ENCODE measurements around the gene STAT4. TPM values are rescaled to one million over a fixed set of nuclear protein-coding genes. Genes with fewer than 3 reads are reported as not detected.

The STAT4 gene
- total RNA-seq, 2 donors from 2014 or later: 3.2 to 8.8 TPM

- peaks cover 5% of the 10 kb centered on the region for H3K4me1 ChIP-seq (ENCODE audit: control insufficient read depth, insufficient read depth, low read length)
- no peak overlapping the region for H3K9ac ChIP-seq (ENCODE audit: extremely low read depth, low read length, poor library complexity, severe bottlenecking)
- Mint-ChIP-seq H3K27ac (no peak overlapping the region), H3K4me1 (peaks cover 26% of the 10 kb centered on the region), H3K9me3 (no peaks in the 10 kb centered on the region), H3K27me3 (ENCODE audit: insufficient read depth) (peaks cover 76% of the 10 kb centered on the region), H3K4me3 (no peak overlapping the region), H3K36me3 (ENCODE audit: low read depth) (peaks cover 4% of the 10 kb centered on the region)
- no peak overlapping the region for H3K4me3 ChIP-seq (ENCODE audit: low read length)
- H3K9me3 ChIP-seq (ENCODE audit: control insufficient read depth, low read length): no peaks in the 10 kb centered on the region
- peaks cover 36% of the 10 kb centered on the region for H3K27me3 ChIP-seq (ENCODE audit: control insufficient read depth, insufficient read depth, low read length, poor library complexity, severe bottlenecking)
- H3K27ac ChIP-seq (ENCODE audit: low read depth, low read length): no peak overlapping the region
- no peaks in the 10 kb centered on the region for H3K36me3 ChIP-seq (ENCODE audit: control insufficient read depth, insufficient read depth, low read length)
- TF ChIP-seq CTCF (conservative IDR thresholded peaks at IDR 0.05): peak; percentile 54
- DNase-seq: no peak
- WGBS, 2 experiments (ENCODE audit: insufficient coverage in 1 of 2, insufficient read length in 1 of 2): 67 to 85% methylated on average over 1 of the region's 1 CpG
Observed at GRCh38 chr2:191155608-191156071, 4.8 kb upstream of the STAT4 start.

- no peaks in the 10 kb centered on the region for H3K9me3 ChIP-seq (ENCODE audit: control insufficient read depth, low read length)
- Mint-ChIP-seq H3K27me3 (ENCODE audit: insufficient read depth) (peaks cover 75% of the 10 kb centered on the region), H3K9me3 (no peaks in the 10 kb centered on the region), H3K4me3 (no peak overlapping the region), H3K36me3 (ENCODE audit: low read depth) (no peaks in the 10 kb centered on the region), H3K27ac (no peak overlapping the region), H3K4me1 (peaks cover 27% of the 10 kb centered on the region)
- peaks cover 5% of the 10 kb centered on the region for H3K4me1 ChIP-seq (ENCODE audit: control insufficient read depth, insufficient read depth, low read length)
- no peak overlapping the region for H3K9ac ChIP-seq (ENCODE audit: extremely low read depth, low read length, poor library complexity, severe bottlenecking)
- 94 to 96% methylated on average over 2 of the region's 2 CpGs for WGBS, 2 experiments (ENCODE audit: insufficient coverage in 1 of 2, insufficient read length in 1 of 2)
- no peaks in the 10 kb centered on the region for H3K36me3 ChIP-seq (ENCODE audit: control insufficient read depth, insufficient read depth, low read length)
- H3K4me3 ChIP-seq (ENCODE audit: low read length): no peak overlapping the region
- H3K27ac ChIP-seq (ENCODE audit: low read depth, low read length): no peak overlapping the region
- DNase-seq: no peak
- TF ChIP-seq CTCF (conservative IDR thresholded peaks at IDR 0.05): no peak
- H3K27me3 ChIP-seq (ENCODE audit: control insufficient read depth, insufficient read depth, low read length, poor library complexity, severe bottlenecking): peaks cover 44% of the 10 kb centered on the region
Observed at GRCh38 chr2:191153716-191154115, 2.9 kb upstream of the STAT4 start.

GRCh38 chr2:191152482-191153240, 1.9 kb upstream of the STAT4 start:
- Histone ChIP-seq H3K9me3 (ENCODE audit: control insufficient read depth, low read length) (no peaks in the 10 kb centered on the region), H3K4me3 (ENCODE audit: low read length) (no peak overlapping the region), H3K27me3 (ENCODE audit: control insufficient read depth, insufficient read depth, low read length, poor library complexity, severe bottlenecking) (peaks cover 44% of the 10 kb centered on the region), H3K27ac (ENCODE audit: low read depth, low read length) (no peak overlapping the region), H3K36me3 (ENCODE audit: control insufficient read depth, insufficient read depth, low read length) (no peaks in the 10 kb centered on the region), H3K9ac (ENCODE audit: extremely low read depth, low read length, poor library complexity, severe bottlenecking) (no peak overlapping the region), H3K4me1 (ENCODE audit: control insufficient read depth, insufficient read depth, low read length) (peaks cover 5% of the 10 kb centered on the region)
- Mint-ChIP-seq H3K36me3 (ENCODE audit: low read depth) (no peaks in the 10 kb centered on the region), H3K27me3 (ENCODE audit: insufficient read depth) (peaks cover 76% of the 10 kb centered on the region), H3K4me1 (peaks cover 26% of the 10 kb centered on the region), H3K9me3 (no peaks in the 10 kb centered on the region), H3K4me3 (no peak overlapping the region), H3K27ac (no peak overlapping the region)
- TF ChIP-seq CTCF (conservative IDR thresholded peaks at IDR 0.05): no peak
- no peak for DNase-seq
- 94 to 100% methylated on average over 1 to 4 of the region's 5 CpGs for WGBS, 2 experiments (ENCODE audit: insufficient coverage in 1 of 2, insufficient read length in 1 of 2)
